ENCODE measurements around the gene PYHIN1.

DNA sequence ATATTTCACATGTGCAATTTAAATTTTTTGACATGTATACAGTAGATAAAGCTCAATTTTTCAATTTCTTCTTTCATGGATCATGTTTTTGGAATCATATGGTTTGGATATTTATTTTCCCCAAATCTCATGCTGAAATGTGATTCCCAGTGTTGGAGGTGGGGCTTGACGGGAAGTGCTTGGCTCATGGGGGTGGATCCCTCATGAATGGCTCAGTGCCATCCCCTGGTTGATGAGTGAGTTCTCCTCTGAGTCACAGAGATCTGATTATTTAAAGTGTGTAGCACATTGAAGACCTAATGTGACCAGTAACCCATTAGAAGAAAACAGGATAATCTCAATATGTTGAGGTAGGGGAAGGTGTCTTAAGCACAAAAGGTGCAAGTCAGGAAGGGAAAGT, 69.3 kb downstream of the PYHIN1 start:
- no peak for TF ChIP-seq BHLHE40 (IDR thresholded peaks at IDR 0.05; ENCODE audit: low read depth, low read length)
- TF ChIP-seq, protein P1, sequence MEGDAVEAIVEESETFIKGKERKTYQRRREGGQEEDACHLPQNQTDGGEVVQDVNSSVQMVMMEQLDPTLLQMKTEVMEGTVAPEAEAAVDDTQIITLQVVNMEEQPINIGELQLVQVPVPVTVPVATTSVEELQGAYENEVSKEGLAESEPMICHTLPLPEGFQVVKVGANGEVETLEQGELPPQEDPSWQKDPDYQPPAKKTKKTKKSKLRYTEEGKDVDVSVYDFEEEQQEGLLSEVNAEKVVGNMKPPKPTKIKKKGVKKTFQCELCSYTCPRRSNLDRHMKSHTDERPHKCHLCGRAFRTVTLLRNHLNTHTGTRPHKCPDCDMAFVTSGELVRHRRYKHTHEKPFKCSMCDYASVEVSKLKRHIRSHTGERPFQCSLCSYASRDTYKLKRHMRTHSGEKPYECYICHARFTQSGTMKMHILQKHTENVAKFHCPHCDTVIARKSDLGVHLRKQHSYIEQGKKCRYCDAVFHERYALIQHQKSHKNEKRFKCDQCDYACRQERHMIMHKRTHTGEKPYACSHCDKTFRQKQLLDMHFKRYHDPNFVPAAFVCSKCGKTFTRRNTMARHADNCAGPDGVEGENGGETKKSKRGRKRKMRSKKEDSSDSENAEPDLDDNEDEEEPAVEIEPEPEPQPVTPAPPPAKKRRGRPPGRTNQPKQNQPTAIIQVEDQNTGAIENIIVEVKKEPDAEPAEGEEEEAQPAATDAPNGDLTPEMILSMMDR (conservative IDR thresholded peaks at IDR 0.05; ENCODE audit: low read depth, low read length), result no peak
- no peak for TF ChIP-seq POLR2A (IDR thresholded peaks at IDR 0.05; ENCODE audit: low read depth, low read length)
- TF ChIP-seq MAZ (IDR thresholded peaks at IDR 0.05; ENCODE audit: borderline replicate concordance, low read depth, low read length), result peak; percentile 50; the same call in 1 of the 2 replicates
- no peak for TF ChIP-seq CEBPB (IDR thresholded peaks at IDR 0.05; ENCODE audit: low read depth, low read length)
- TF ChIP-seq FOS (IDR thresholded peaks at IDR 0.05; ENCODE audit: low read depth, low read length), result peak; percentile 64; the same call in 1 of the 2 replicates
- TF ChIP-seq, protein P2, sequence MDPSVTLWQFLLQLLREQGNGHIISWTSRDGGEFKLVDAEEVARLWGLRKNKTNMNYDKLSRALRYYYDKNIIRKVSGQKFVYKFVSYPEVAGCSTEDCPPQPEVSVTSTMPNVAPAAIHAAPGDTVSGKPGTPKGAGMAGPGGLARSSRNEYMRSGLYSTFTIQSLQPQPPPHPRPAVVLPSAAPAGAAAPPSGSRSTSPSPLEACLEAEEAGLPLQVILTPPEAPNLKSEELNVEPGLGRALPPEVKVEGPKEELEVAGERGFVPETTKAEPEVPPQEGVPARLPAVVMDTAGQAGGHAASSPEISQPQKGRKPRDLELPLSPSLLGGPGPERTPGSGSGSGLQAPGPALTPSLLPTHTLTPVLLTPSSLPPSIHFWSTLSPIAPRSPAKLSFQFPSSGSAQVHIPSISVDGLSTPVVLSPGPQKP (IDR thresholded peaks at IDR 0.05; ENCODE audit: borderline replicate concordance, low read depth, low read length), result no peak
- TF ChIP-seq SMC3 (IDR thresholded peaks at IDR 0.05; ENCODE audit: low read depth, low read length), result no peak
- no peak for TF ChIP-seq MAFK (IDR thresholded peaks at IDR 0.05; ENCODE audit: low read depth, low read length)
